MM.1S (cell line): ENCODE data around the gene CTDNEP1.

ENCODE experiments used
- DNase-seq: peaks from one replicate; pipeline ENCODE4 v3.0.0-alpha.2; 2015
- H2AFZ ChIP-seq: fragments of 300-600 bp; sonication (generic); 2 replicates; pipeline ENCODE4 v1.6.0; 2016; ENCODE audit warnings: antibody characterized with exemption, low read length
- H3F3A ChIP-seq: fragments of 300-600 bp; sonication (generic); 2 replicates; pipeline ENCODE4 v1.6.1; 2016; ENCODE audit warnings: mild to moderate bottlenecking, antibody characterized with exemption, low read length, moderate library complexity, mixed read lengths; ENCODE audit not compliant: insufficient read depth
- H3K27ac ChIP-seq: fragments of 300-600 bp; sonication (generic); 2 replicates; pipeline ENCODE4 v1.5.1; 2016; ENCODE audit warnings: mild to moderate bottlenecking, low read length
- H3K27me3 ChIP-seq: fragments of 300-600 bp; sonication (generic); replicated peaks from 2 replicates; pipeline ENCODE4 v1.6.0; 2016; ENCODE audit warnings: low read length; ENCODE audit not compliant: insufficient read depth
- H3K36me3 ChIP-seq: fragments of 300-600 bp; sonication (generic); replicated peaks from 2 replicates; pipeline ENCODE4 v1.6.1; 2016; ENCODE audit warnings: mild to moderate bottlenecking, low read length, mixed read lengths; ENCODE audit not compliant: insufficient read depth
- H3K4me1 ChIP-seq: fragments of 300-600 bp; sonication (generic); 2 replicates; pipeline ENCODE4 v1.6.1; 2016; ENCODE audit warnings: low read length, mixed read lengths
- H3K4me2 ChIP-seq: fragments of 300-600 bp; sonication (generic); 2 replicates; pipeline ENCODE4 v1.6.0; 2016; ENCODE audit warnings: low read depth, low read length
- H3K4me3 ChIP-seq: fragments of 300-600 bp; sonication (generic); 2 replicates; pipeline ENCODE4 v1.5.1; 2016; ENCODE audit warnings: low read length, mixed read lengths
- H3K79me2 ChIP-seq: fragments of 300-600 bp; sonication (generic); 2 replicates; pipeline ENCODE4 v1.6.1; 2016; ENCODE audit warnings: mixed run types, low read length, mixed read lengths
- H3K9ac ChIP-seq: fragments of 300-600 bp; sonication (generic); 2 replicates; pipeline ENCODE4 v1.6.1; 2016; ENCODE audit warnings: low read length, mixed read lengths
- H3K9me2 ChIP-seq: fragments of 300-600 bp; sonication (generic); replicated peaks from 2 replicates; pipeline ENCODE4 v1.6.1; 2016; ENCODE audit warnings: mild to moderate bottlenecking, low read length, mixed read lengths; ENCODE audit not compliant: insufficient read depth
- H3K9me3 ChIP-seq: fragments of 300-600 bp; sonication (generic); replicated peaks from 2 replicates; pipeline ENCODE4 v1.6.1; 2016; ENCODE audit warnings: mild to moderate bottlenecking, low read length, mixed read lengths; ENCODE audit not compliant: insufficient read depth
- H4K20me1 ChIP-seq: fragments of 300-600 bp; sonication (generic); 2 replicates; pipeline ENCODE4 v1.6.1; 2016; ENCODE audit warnings: mild to moderate bottlenecking, low read length, moderate library complexity, mixed read lengths; ENCODE audit not compliant: insufficient read depth
- EZH2 ChIP-seq: fragments of 300-600 bp; sonication (generic); optimal IDR thresholded peaks from 2 replicates; pipeline ENCODE3; 2017; ENCODE audit warnings: low read depth, mild to moderate bottlenecking, antibody characterized with exemption, low read length, mixed read lengths
- EZH2phosphoT487 ChIP-seq: fragments of 300-600 bp; sonication (generic); IDR thresholded peaks from 2 replicates; pipeline ENCODE4 v1.6.1; 2018; ENCODE audit warnings: antibody characterized with exemption, low read length
- TF ChIP-seq, protein P1 (sequence below): fragments of 300-600 bp; sonication (generic); IDR thresholded peaks from 2 replicates; pipeline ENCODE4 v1.5.1; 2016; ENCODE audit warnings: antibody characterized with exemption, low read length, mixed read lengths

CTDNEP1 gene

GRCh38 chr17:7233701-7234082 lies 17.8 kb downstream of the CTDNEP1 start:
- H3F3A ChIP-seq, result peaks cover 25% of the 10 kb centered on the region
- H3K9me2 ChIP-seq, result no peaks in the 10 kb centered on the region
- no peaks in the 10 kb centered on the region; the same call in 1 of the 2 replicates for H3K36me3 ChIP-seq
- H3K9me3 ChIP-seq, result no peaks in the 10 kb centered on the region
- H3K27ac ChIP-seq, result peak overlapping the region; percentile 46; the same call in 1 of the 2 replicates
- DNase-seq, result no peak
- H3K4me1 ChIP-seq, result peaks cover 19% of the 10 kb centered on the region
- H4K20me1 ChIP-seq, result no peaks in the 10 kb centered on the region
- peaks cover 80% of the 10 kb centered on the region for H3K79me2 ChIP-seq
- peak overlapping the region; percentile 97 for H3K4me2 ChIP-seq
- H2AFZ ChIP-seq, result peak overlapping the region; percentile 86
- peak overlapping the region; percentile 99 for H3K4me3 ChIP-seq
- H3K9ac ChIP-seq, result peak overlapping the region; percentile 79
- TF ChIP-seq, protein P1, sequence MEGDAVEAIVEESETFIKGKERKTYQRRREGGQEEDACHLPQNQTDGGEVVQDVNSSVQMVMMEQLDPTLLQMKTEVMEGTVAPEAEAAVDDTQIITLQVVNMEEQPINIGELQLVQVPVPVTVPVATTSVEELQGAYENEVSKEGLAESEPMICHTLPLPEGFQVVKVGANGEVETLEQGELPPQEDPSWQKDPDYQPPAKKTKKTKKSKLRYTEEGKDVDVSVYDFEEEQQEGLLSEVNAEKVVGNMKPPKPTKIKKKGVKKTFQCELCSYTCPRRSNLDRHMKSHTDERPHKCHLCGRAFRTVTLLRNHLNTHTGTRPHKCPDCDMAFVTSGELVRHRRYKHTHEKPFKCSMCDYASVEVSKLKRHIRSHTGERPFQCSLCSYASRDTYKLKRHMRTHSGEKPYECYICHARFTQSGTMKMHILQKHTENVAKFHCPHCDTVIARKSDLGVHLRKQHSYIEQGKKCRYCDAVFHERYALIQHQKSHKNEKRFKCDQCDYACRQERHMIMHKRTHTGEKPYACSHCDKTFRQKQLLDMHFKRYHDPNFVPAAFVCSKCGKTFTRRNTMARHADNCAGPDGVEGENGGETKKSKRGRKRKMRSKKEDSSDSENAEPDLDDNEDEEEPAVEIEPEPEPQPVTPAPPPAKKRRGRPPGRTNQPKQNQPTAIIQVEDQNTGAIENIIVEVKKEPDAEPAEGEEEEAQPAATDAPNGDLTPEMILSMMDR, result no peak
- H3K27me3 ChIP-seq, result no peaks in the 10 kb centered on the region

DNA sequence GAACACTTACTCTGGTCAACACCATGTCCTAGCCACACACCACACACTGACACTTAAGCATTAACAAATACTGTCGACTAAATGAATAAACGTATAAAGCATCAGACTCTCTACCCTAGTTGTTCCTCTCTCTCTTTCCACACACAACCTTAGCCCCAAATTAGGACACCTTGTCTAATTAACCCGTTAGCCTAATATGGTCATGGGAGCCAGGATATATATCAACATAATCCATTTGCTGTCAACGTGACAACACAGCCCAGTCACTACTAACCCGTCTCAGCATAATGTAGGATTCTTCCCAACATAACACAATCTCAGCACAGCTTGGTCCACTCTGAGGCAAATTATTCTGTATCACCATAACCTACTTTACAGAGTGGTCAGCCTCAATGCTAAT lies 19.4 kb downstream of the CTDNEP1 start:
- Histone ChIP-seq H3K79me2 (peaks cover 71% of the 10 kb centered on the region), H4K20me1 (no peaks in the 10 kb centered on the region), H3K4me1 (peaks cover 15% of the 10 kb centered on the region), H3K4me3 (no peak overlapping the region), H3K4me2 (no peak overlapping the region), H3K9ac (no peak overlapping the region), H3K27me3 (no peaks in the 10 kb centered on the region), H2AFZ (no peak overlapping the region), H3K9me2 (no peaks in the 10 kb centered on the region), H3K9me3 (no peaks in the 10 kb centered on the region), H3F3A (peaks cover 17% of the 10 kb centered on the region), H3K27ac (no peak overlapping the region), H3K36me3 (no peaks in the 10 kb centered on the region; the same call in 1 of the 2 replicates)
- DNase-seq, result no peak
- TF ChIP-seq EZH2phosphoT487 (no peak), EZH2 (no peak)
- TF ChIP-seq, protein P1, result no peak

DNA sequence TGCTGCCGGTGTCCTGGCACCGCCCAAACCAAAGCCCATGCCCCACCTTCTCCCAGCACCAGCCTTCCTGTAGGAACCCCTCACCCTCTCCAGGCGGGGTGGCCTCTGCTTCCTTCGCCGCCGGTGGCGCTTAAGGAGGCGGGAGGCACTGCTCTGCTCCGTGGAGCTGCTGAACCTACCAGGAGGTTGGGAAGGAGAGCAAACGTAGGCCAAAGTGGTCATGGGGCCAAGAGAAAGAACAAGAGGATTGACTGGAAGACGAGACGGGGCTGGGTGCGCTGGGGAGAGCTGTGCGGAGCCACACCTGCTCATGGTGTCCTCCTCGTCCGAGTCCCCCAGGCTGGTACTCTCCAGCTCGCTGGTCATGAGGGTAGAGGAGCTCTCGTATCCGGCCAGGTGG lies 22.0 kb downstream of the CTDNEP1 start:
- no peak for DNase-seq
- H4K20me1 ChIP-seq, result no peaks in the 10 kb centered on the region
- no peak overlapping the region for H3K27ac ChIP-seq
- H3K9me2 ChIP-seq, result no peaks in the 10 kb centered on the region
- TF ChIP-seq EZH2 (no peak), EZH2phosphoT487 (no peak)
- TF ChIP-seq, protein P1, result no peak
- H3K9ac ChIP-seq, result no peak overlapping the region
- H3K79me2 ChIP-seq, result peaks cover 45% of the 10 kb centered on the region
- 0 out of 2 replicates have a peak, but pooled peaks cover under 1% of the 10 kb centered on the region for H3F3A ChIP-seq
- no peaks in the 10 kb centered on the region for H3K9me3 ChIP-seq
- H2AFZ ChIP-seq, result no peak overlapping the region
- H3K4me1 ChIP-seq, result peaks cover 4% of the 10 kb centered on the region; the same call in 1 of the 2 replicates
- H3K36me3 ChIP-seq, result no peaks in the 10 kb centered on the region
- no peak overlapping the region for H3K4me3 ChIP-seq
- H3K4me2 ChIP-seq, result no peak overlapping the region
- H3K27me3 ChIP-seq, result no peaks in the 10 kb centered on the region
